Measurements from ENCODE around the gene PLEKHN1. TPM values are rescaled to one million over a fixed set of nuclear protein-coding genes. Genes with fewer than 3 reads are reported as not detected.
A peak's percentile ranks its signal among the peaks of the same experiment; 100 is the strongest.
"Not testable (repeated sequence)": the region's sequence is repeated elsewhere in the genome, so short reads cannot be mapped to it uniquely, and the experiment has no call there.

The PLEKHN1 gene
- total RNA-seq, 2 donors from 2014 or later = 2.8 to 6.3 TPM

DNA sequence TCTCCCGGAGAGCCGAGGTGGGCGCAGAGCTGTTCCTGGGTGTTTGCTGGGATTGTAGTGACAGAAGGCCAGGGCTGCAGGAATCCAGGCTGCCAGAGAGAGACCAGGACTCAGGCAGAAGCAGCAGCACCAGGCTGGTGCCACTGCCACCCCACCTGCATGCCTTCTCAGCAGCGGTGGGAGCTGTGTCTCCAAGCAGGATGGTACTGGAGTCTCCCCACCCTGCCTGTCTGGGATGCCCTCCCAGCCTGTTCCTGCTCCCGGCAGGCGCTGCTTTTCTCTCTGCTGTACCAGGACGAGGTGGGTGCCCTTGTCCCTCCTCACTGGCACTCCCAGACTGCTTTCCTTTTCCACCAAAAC lies 38.1 kb downstream of the PLEKHN1 start:
- ATAC-seq (replicated peaks) = no peak
- no peak overlapping the region for H3K27ac Mint-ChIP-seq
- H3K4me3 Mint-ChIP-seq = no peak overlapping the region
- peaks cover 4% of the 10 kb centered on the region for H3K36me3 Mint-ChIP-seq (ENCODE audit: low read depth)
- peaks cover 17% of the 10 kb centered on the region for H3K27me3 Mint-ChIP-seq
- no peaks in the 10 kb centered on the region for H3K9me3 Mint-ChIP-seq
- peaks cover 11% of the 10 kb centered on the region for H3K4me1 Mint-ChIP-seq

- peaks cover 4% of the 10 kb centered on the region for H3K36me3 Mint-ChIP-seq (ENCODE audit: low read depth)
- H3K27ac Mint-ChIP-seq = no peak overlapping the region
- peaks cover 11% of the 10 kb centered on the region for H3K4me1 Mint-ChIP-seq
- no peaks in the 10 kb centered on the region for H3K9me3 Mint-ChIP-seq
- H3K27me3 Mint-ChIP-seq = peaks cover 17% of the 10 kb centered on the region
- no peak for ATAC-seq (replicated peaks)
- peak overlapping the region; percentile 36 for H3K4me3 Mint-ChIP-seq
Measured at GRCh38 chr1:1004780-1005697, 38.8 kb downstream of the PLEKHN1 start.

DNA sequence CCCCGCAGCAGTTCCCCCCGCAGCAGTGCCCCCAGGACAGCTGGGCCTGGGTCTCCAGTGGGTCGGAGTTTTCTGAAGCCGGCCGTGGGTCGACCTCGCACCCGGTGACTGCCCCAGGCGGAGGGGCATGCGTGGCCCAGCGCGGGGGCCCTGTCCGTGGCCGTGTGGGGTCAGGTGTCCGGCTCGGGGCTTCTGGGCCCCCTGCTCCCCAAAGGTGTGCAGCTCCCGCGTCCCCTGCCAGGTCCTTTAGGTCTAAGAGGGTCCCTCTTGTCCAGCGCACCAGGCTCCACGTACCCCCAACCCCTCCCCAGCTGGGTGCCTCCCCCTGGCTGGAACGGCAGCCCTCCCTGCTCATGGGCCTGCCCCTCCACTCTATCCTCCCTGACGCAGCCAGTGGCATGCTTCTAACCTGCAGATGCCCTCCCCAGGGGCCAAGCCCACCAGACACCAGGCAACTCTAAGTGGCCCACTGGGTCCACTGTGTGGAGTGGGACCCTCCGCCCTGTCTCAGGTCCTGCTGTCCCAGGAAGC lies 39.6 kb downstream of the PLEKHN1 start:
- Mint-ChIP-seq H3K4me1 (peaks cover 11% of the 10 kb centered on the region), H3K4me3 (no peak overlapping the region), H3K27ac (no peak overlapping the region), H3K9me3 (no peaks in the 10 kb centered on the region), H3K27me3 (peaks cover 17% of the 10 kb centered on the region), H3K36me3 (ENCODE audit: low read depth) (peaks cover 4% of the 10 kb centered on the region)
- ATAC-seq (replicated peaks) = no peak

DNA sequence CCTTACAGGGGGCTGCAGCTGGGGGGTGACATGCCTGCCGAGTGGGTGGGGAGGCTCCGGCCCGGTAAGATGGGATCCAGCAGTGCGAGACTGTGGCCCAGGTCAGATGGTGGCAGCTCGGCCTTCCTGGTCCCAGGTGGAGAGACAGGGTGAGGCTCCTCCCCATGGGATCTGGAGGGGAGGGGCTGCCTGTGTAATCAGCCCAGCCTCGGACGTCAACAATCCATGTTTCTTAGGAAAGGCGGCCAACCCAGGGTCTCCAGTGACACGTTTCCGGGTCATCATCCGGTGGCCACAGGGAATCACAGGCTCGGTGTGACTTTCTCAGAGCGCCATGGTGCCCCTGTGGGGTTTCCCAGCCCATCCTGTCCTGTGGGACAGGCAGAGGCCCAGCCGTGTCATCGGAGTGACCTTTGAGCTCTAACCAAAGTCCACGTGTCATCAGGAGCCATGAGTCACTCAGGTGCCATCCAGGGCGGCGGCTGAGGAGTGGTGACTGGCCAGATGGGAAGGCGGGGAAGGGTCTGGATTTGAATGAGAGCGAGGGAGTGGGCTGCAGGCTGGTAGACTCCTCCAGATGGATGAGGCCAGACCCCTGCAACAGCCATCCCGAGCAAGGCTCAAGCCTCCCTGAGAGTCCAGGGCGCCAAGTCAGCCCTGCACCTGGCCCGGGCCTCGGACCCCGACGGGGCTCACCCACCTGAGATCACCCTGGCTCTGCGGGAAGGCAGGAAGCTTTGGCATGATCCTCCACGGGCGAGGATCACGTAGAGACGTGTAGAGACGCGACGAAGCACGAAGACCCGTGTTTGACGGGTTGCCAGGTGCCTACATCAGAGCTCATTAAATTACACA lies 40.2 kb downstream of the PLEKHN1 start:
- no peak for ATAC-seq (replicated peaks)
- Mint-ChIP-seq H3K27ac (no peak overlapping the region), H3K4me3 (no peak overlapping the region)

GRCh38 chr1:1010131-1010530 lies 43.8 kb downstream of the PLEKHN1 start:
- H3K4me3 Mint-ChIP-seq; H3K36me3 Mint-ChIP-seq (ENCODE audit: low read depth): not testable (repeated sequence)

More for the DNA sequence above, 40.2 kb downstream of the PLEKHN1 start:
- no peaks in the 10 kb centered on the region for H3K9me3 Mint-ChIP-seq
- H3K36me3 Mint-ChIP-seq (ENCODE audit: low read depth) = peaks cover 4% of the 10 kb centered on the region
- peaks cover 17% of the 10 kb centered on the region for H3K27me3 Mint-ChIP-seq
- H3K4me1 Mint-ChIP-seq = peaks cover 11% of the 10 kb centered on the region

GRCh38 chr1:1011396-1011949 lies 45.2 kb downstream of the PLEKHN1 start:
- Mint-ChIP-seq H3K27ac (no peak overlapping the region), H3K9me3 (no peaks in the 10 kb centered on the region), H3K4me3 (no peak overlapping the region), H3K27me3 (peaks cover 2% of the 10 kb centered on the region), H3K36me3 (ENCODE audit: low read depth) (peaks cover 6% of the 10 kb centered on the region), H3K4me1 (peaks cover 16% of the 10 kb centered on the region)
- no peak for ATAC-seq (replicated peaks)

More at GRCh38 chr1:1010131-1010530, 43.8 kb downstream of the PLEKHN1 start:
- not testable (repeated sequence) for H3K9me3 Mint-ChIP-seq; ATAC-seq (replicated peaks); H3K27me3 Mint-ChIP-seq; H3K27ac Mint-ChIP-seq
- peaks cover 18% of the 10 kb centered on the region for H3K4me1 Mint-ChIP-seq

DNA sequence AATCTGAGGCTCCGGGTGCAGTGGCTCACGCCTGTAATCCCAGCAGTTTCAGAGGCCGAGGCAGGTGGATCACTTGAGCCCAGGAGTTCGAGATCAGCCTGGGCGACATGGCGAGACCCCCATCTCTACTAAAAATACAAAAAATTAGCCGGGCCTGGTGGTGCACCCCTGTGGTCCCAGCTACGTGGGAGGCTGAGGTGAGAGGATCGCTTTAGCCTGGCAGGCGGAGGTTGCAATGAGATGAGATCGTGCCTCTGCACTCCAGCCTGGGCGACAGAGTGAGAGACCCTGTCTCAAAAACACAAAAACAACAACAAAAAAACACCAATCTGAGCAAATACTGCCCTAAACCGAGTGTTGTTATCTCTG lies 46.4 kb downstream of the PLEKHN1 start:
- H3K4me3 Mint-ChIP-seq = peak overlapping the region; percentile 99
- ATAC-seq (replicated peaks); H3K36me3 Mint-ChIP-seq (ENCODE audit: low read depth); H3K27me3 Mint-ChIP-seq; H3K9me3 Mint-ChIP-seq: not testable (repeated sequence)
- H3K27ac Mint-ChIP-seq = peak overlapping the region; percentile 95
- H3K4me1 Mint-ChIP-seq = peaks cover 16% of the 10 kb centered on the region

GRCh38 chr1:1013105-1013921 lies 47.0 kb downstream of the PLEKHN1 start, which contains the start of gene ISG15:
Gene ISG15, plus strand, starts transcription at chr1:1013497. Its CDS starts 77 bp downstream, at chr1:1013574.
- H3K9me3 Mint-ChIP-seq = no peaks in the 10 kb centered on the region
- no peaks in the 10 kb centered on the region for H3K27me3 Mint-ChIP-seq
- H3K4me1 Mint-ChIP-seq = peaks cover 16% of the 10 kb centered on the region
- peaks cover 6% of the 10 kb centered on the region for H3K36me3 Mint-ChIP-seq (ENCODE audit: low read depth)
- H3K4me3 Mint-ChIP-seq = peak within 1 kb of the TSS; percentile 99
- ATAC-seq (replicated peaks) = peak; percentile 94
- H3K27ac Mint-ChIP-seq = peak within 1 kb of the TSS; percentile 95

DNA sequence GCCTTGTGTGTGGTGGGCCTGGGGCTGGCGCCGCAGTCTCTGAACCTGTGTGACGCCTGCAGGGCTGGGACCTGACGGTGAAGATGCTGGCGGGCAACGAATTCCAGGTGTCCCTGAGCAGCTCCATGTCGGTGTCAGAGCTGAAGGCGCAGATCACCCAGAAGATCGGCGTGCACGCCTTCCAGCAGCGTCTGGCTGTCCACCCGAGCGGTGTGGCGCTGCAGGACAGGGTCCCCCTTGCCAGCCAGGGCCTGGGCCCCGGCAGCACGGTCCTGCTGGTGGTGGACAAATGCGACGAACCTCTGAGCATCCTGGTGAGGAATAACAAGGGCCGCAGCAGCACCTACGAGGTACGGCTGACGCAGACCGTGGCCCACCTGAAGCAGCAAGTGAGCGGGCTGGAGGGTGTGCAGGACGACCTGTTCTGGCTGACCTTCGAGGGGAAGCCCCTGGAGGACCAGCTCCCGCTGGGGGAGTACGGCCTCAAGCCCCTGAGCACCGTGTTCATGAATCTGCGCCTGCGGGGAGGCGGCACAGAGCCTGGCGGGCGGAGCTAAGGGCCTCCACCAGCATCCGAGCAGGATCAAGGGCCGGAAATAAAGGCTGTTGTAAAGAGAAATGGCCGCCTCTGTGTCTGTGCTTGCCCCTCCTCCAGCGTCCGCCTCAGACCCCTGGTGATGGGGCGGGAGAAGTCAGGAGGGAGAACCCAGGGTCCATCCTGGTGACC lies 47.8 kb downstream of the PLEKHN1 start:
- Mint-ChIP-seq H3K4me1 (peaks cover 14% of the 10 kb centered on the region), H3K9me3 (no peaks in the 10 kb centered on the region), H3K4me3 (peak overlapping the region; percentile 99), H3K27me3 (no peaks in the 10 kb centered on the region), H3K27ac (peak overlapping the region; percentile 95), H3K36me3 (ENCODE audit: low read depth) (peaks cover 6% of the 10 kb centered on the region)
- ATAC-seq (replicated peaks) = peak; percentile 32

GRCh38 chr1:1014799-1015681 lies 48.8 kb downstream of the PLEKHN1 start:
- no peaks in the 10 kb centered on the region for H3K27me3 Mint-ChIP-seq
- peak overlapping the region; percentile 99 for H3K4me3 Mint-ChIP-seq
- peaks cover 11% of the 10 kb centered on the region for H3K4me1 Mint-ChIP-seq
- peak overlapping the region; percentile 95 for H3K27ac Mint-ChIP-seq
- peaks cover 6% of the 10 kb centered on the region for H3K36me3 Mint-ChIP-seq (ENCODE audit: low read depth)
- no peak for ATAC-seq (replicated peaks)
- H3K9me3 Mint-ChIP-seq = no peaks in the 10 kb centered on the region

- H3K4me3 Mint-ChIP-seq; H3K27me3 Mint-ChIP-seq; ATAC-seq (replicated peaks); H3K9me3 Mint-ChIP-seq; H3K36me3 Mint-ChIP-seq (ENCODE audit: low read depth); H3K27ac Mint-ChIP-seq: not testable (repeated sequence)
- H3K4me1 Mint-ChIP-seq = peaks cover 11% of the 10 kb centered on the region
Measured at GRCh38 chr1:1017397-1018320, 51.4 kb downstream of the PLEKHN1 start.

DNA sequence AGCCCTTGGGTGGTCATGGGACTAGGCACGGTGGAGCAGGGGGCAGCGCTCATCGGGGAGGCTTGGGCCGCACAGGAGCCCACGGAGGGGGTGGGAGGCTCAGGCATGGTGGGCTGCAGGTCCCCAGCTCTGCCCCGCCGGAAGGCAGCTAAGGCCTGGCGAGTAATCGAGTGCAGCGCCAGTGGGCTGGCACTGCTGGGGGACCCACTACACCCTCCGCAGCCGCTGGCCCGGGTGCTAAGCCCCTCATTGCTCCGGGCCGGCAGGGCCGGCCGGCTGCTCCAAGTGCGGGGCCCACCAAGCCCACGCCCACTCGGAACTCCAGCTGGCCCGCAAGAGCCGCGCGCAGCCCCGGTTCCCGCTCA lies 52.0 kb downstream of the PLEKHN1 start:
- H3K4me3 Mint-ChIP-seq; H3K27ac Mint-ChIP-seq; ATAC-seq (replicated peaks); H3K4me1 Mint-ChIP-seq; H3K9me3 Mint-ChIP-seq; H3K27me3 Mint-ChIP-seq; H3K36me3 Mint-ChIP-seq (ENCODE audit: low read depth): not testable (repeated sequence)
